Measurements from ENCODE around the gene TRRAP. TPM values are rescaled to one million over a fixed set of nuclear protein-coding genes. Genes with fewer than 3 reads are reported as not detected.

TRRAP gene
- total and polyA plus RNA-seq, 8 donors: 4.3 to 38.0 (median 15.7) TPM

DNA sequence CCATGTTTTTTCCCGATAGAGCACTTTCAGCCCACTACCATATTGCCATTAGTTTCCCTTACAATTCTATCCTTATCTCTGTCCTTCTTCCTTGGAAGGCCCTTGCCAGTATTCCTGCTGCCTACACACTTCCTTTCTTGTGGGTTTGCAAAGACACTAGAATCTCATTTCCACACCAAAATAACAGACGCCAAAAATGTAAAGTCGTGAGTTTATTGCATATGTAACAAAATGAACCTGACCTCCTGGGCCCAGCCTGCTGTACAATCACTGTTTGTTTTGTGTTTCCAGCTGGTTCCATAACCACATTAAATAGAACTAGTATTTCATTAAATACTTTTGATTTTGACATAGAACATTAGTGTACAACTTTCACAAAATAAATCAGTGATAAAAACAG is 148.9 kb downstream of the TRRAP start:
- peaks cover 2 to 30% (median 5%) of the 10 kb centered on the region in 4 donors for H3K4me1 ChIP-seq
- WGBS, 5 donors: 56 to 79% (median 61%) methylated on average over 3 of the region's 3 CpGs
- no peak for TF ChIP-seq POLR2AphosphoS5 (IDR thresholded peaks at IDR 0.05)
- TF ChIP-seq, protein P1, sequence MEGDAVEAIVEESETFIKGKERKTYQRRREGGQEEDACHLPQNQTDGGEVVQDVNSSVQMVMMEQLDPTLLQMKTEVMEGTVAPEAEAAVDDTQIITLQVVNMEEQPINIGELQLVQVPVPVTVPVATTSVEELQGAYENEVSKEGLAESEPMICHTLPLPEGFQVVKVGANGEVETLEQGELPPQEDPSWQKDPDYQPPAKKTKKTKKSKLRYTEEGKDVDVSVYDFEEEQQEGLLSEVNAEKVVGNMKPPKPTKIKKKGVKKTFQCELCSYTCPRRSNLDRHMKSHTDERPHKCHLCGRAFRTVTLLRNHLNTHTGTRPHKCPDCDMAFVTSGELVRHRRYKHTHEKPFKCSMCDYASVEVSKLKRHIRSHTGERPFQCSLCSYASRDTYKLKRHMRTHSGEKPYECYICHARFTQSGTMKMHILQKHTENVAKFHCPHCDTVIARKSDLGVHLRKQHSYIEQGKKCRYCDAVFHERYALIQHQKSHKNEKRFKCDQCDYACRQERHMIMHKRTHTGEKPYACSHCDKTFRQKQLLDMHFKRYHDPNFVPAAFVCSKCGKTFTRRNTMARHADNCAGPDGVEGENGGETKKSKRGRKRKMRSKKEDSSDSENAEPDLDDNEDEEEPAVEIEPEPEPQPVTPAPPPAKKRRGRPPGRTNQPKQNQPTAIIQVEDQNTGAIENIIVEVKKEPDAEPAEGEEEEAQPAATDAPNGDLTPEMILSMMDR (IDR thresholded peaks at IDR 0.05): no peak
- TF ChIP-seq POLR2A (IDR thresholded peaks at IDR 0.05): no peak
- no peak for TF ChIP-seq EP300 (IDR thresholded peaks at IDR 0.05)
- peaks cover 0 to 6% (median 0%) of the 10 kb centered on the region in 4 donors for H3K9me3 ChIP-seq
- peaks cover 44 to 53% (median 52%) of the 10 kb centered on the region in 4 donors for H3K36me3 ChIP-seq
- no peak for DNase-seq
- no peak overlapping the region for H3K27ac ChIP-seq
- H3K27me3 ChIP-seq: no peaks in the 10 kb centered on the region
- no peak overlapping the region for H3K4me3 ChIP-seq
- intact Hi-C loops (cut with DNase I; ENCODE audit: low total_unique reads): no loop called here

DNA sequence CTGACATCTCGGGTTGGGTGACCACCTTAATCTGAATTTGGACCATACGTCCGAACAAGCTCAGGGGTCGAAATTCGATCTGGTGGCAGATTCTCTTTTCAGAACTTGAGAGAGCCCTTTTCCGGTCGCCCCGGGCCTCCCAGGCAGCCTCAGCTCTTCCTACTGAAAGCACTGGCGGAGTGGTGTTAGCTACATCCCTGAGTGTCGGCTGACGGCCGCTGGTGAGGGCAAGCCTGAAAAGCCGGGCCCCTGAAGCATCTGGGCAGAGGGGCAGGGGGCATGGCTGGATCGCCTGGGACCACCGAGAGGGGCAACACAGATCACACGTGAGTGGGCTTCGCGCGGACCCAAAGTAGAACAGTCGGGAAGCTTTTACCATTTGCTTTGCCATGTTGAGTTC is 149.5 kb downstream of the TRRAP start:
- Histone ChIP-seq H3K27me3 (no peaks in the 10 kb centered on the region), H3K4me1 (peaks cover 0 to 24% (median under 1%) of the 10 kb centered on the region in 4 donors), H3K4me3 (no peak overlapping the region), H3K9me3 (peaks cover 0 to 6% (median 0%) of the 10 kb centered on the region in 4 donors), H3K36me3 (peaks cover 50 to 59% (median 58%) of the 10 kb centered on the region in 4 donors), H3K27ac (no peak overlapping the region)
- DNase-seq: peak in 1 of 2 donors; percentile 24
- intact Hi-C loops (cut with DNase I; ENCODE audit: low total_unique reads): no loop called here
- WGBS, 5 donors: 93 to 95% (median 94%) methylated on average over 20 of the region's 20 CpGs
- no peak for TF ChIP-seq EP300 (IDR thresholded peaks at IDR 0.05)
- TF ChIP-seq, protein P1 (IDR thresholded peaks at IDR 0.05): no peak

DNA sequence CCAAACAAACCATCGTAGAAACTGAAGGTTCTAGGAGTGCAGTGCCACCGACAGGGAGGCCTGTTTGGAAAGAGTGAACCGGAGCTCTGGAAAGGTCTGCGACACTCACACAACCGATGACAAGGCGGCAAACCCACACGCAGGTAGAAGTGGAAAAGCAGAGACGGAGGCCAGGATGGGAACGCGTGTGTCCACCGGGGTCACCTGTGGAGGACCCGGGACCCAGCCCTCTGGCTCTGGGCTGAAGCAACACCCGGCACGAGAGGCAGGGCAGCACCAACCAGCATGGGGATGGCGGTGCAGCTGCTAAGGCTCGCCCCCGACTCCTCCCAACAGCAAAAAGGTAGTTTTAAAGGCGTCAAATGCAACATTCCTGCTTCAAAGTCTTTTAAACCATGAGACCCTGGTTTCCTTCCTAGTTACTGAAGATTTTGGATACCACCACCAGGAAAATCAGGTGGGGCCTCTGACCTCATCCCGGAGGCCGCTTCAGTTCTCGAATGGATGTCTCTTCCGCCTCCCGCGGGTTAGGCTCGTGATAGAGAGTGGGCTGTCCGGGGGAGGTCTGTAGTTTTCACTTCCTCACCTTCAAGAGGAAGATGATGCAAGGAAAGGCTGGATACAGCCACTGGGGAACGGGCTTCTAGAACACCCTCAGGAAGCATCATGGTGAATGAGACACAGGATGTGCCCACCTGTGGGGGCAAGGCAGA is 150.1 kb downstream of the TRRAP start:
- Histone ChIP-seq H3K9me3 (peaks cover 0 to 6% (median 0%) of the 10 kb centered on the region in 4 donors), H3K36me3 (peaks cover 56 to 64% (median 64%) of the 10 kb centered on the region in 4 donors), H3K27me3 (no peaks in the 10 kb centered on the region), H3K4me3 (no peak overlapping the region), H3K4me1 (peaks cover 0 to 20% (median 0%) of the 10 kb centered on the region in 4 donors), H3K27ac (no peak overlapping the region)
- TF ChIP-seq, protein P1 (IDR thresholded peaks at IDR 0.05): no peak
- TF ChIP-seq POLR2AphosphoS5 (IDR thresholded peaks at IDR 0.05) (no peak), EP300 (IDR thresholded peaks at IDR 0.05) (no peak), POLR2A (IDR thresholded peaks at IDR 0.05) (no peak)
- WGBS, 5 donors: 94 to 96% (median 94%) methylated on average over 27 of the region's 27 CpGs
- DNase-seq: peak in 1 of 2 donors; percentile 23
- intact Hi-C loops (cut with DNase I; ENCODE audit: low total_unique reads): no loop called here

DNA sequence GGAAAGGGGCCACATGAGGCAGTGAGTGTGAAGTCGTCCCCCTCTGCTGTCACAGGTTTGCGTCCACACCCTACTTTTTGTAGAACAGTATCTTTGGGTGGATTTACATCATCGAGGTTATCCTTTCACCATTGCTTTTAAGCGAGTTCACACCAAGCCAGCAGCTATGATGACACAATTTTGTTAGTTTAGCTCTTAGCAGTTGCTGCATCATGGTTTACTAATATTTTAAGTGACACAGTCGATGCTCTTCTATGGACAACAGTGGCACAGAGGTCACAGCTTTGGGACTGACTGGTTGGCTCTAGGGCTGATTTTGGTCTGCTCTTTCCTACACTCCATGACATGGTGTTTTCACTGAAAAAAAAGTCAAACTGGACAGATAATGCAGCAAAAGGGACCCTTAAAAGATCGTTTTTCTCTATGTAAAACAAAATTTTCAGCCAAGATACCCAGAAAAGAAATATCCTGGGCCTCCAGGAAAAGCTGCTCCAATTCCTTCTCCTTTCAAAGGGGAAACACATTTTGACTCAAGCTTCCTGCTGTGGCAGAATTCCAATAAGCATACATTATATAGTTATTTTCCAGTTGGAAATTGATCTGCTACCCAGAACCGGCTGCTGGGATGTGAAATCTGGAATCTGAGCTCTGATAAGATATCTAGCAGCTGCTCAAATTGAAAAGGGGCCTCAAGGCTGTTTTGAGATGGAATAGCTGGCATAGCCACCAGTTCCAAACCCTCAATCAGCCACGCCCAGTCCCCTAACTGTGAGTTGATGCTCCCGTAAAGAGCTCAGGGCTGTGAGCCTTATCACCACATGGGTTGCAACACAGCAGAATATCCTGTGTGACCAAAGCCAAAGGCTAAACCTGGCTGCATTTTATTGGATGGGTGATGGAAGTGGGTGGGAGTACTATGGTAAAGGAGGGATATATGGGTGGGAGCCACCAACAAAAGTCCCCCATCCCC is 151.4 kb downstream of the TRRAP start:
- H3K27ac ChIP-seq: peak overlapping the region in 4 of 5 donors; percentile 45 to 64 (median 50)
- DNase-seq: peak in 1 of 2 donors; percentile 22
- no peak for TF ChIP-seq POLR2AphosphoS5 (IDR thresholded peaks at IDR 0.05)
- no peak for TF ChIP-seq EP300 (IDR thresholded peaks at IDR 0.05)

More for the DNA sequence above, 151.4 kb downstream of the TRRAP start:
- peaks cover 0 to 7% (median 0%) of the 10 kb centered on the region in 4 donors for H3K4me1 ChIP-seq
- WGBS, 5 donors: 77 to 86% (median 82%) methylated on average over 9 of the region's 9 CpGs
- no peaks in the 10 kb centered on the region for H3K27me3 ChIP-seq
- H3K9me3 ChIP-seq: peaks cover 0 to 6% (median 0%) of the 10 kb centered on the region in 4 donors
- intact Hi-C loops (cut with DNase I; ENCODE audit: low total_unique reads): loop anchor here (10.0 kb wide), 2 partner anchors 115 to 205 kb away; partner anchors contain the start of gene SMURF1
- H3K4me3 ChIP-seq: no peak overlapping the region
- peaks cover 69 to 78% (median 77%) of the 10 kb centered on the region in 4 donors for H3K36me3 ChIP-seq
